ENCODE measurements around the gene OR3A2.

DNA sequence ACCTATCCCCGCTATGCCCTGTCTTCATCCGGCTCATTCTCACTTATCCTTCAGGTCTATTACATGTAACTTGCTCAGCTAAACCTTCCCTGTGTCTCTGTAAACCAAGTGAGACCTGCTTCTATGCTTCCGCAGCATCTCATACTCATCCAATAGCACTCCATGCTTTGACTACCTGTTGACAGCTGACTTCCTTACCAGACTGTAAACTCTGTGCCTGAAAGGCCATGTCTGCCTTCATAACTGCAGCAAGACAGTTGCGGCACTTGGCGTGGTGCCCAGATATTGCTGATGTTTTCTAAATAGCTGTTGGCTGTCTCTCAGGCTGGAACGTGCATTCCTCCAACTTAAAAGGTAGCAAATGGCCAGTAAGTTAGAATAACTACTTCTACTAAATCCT, 13.9 kb upstream of the OR3A2 start:
- TF ChIP-seq CTCF (IDR thresholded peaks at IDR 0.05) (no peak), POLR2A (IDR thresholded peaks at IDR 0.05) (no peak), POLR2AphosphoS5 (IDR thresholded peaks at IDR 0.05) (no peak), EP300 (IDR thresholded peaks at IDR 0.05) (no peak)
